Body of pancreas (tissue), 4 donors: ENCODE results near the gene COL4A4.

Experiments
- CTCF ChIP-seq, 7 experiments: fragments of 450-650 bp in 4 of 7; fragments of 200-600 bp in 3 of 7; sonication (generic) in 3 of 7; IDR thresholded peaks; one replicate each; pipeline ENCODE4 v1.5.1; 2016 to 2019; ENCODE audit warnings: antibody characterized with exemption in 7 of 7
- POLR2A ChIP-seq, 3 donors: fragments of 450-650 bp; IDR thresholded peaks; one replicate each; pipeline ENCODE4 v1.6.1; 2016; ENCODE audit warnings: antibody characterized with exemption in 3 of 3, mild to moderate bottlenecking in 2 of 3

- no peak for TF ChIP-seq CTCF (IDR thresholded peaks at IDR 0.05)
- TF ChIP-seq POLR2A (IDR thresholded peaks at IDR 0.05), result no peak
Observed at GRCh38 chr2:227147023-227147422, 17.0 kb downstream of the COL4A4 start.
